GM18526 (cell line): ENCODE results near the gene ECM1.

ENCODE experiments used
- POLR2A ChIP-seq: IDR thresholded peaks from 3 replicates; pipeline ENCODE4 v1.6.1; 2011; ENCODE audit not compliant: insufficient read length; ENCODE audit errors: extremely low read depth

The ECM1 gene

DNA sequence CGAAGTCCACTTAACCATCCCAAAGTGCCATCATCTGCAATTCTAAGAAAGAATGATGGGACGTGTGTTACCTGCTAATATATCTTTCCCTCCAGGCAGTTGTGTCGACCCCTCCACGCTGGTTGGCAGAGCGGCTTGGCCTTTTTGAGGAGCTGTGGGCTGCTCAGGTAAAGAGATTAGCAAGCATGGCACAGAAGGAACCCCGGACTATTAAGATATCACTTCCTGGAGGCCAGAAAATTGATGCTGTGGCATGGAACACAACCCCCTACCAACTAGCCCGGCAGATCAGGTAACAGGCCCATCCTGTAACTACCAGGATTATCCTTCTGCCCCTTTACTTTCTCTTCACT, 20.2 kb upstream of the ECM1 start:
- TF ChIP-seq POLR2A: no peak

DNA sequence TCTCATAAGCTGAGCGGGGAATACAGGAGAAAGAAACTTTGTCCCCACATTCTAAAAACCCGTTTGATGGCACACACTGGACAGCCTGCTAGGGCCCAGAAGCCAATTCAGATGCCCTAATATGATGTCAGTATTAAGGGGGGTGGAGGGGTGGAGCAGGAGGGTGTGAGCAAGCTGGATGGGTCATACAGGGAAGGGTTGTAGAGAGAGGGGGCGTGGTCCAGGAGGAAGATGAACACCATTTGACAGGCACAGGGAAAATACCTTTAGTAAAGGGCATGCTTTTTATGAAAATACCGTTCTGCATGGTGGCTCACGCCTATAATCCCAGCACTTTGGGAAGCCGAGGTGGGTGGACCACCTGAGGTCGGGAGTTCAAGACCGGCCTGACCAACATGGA, 14.7 kb upstream of the ECM1 start:
- no peak for TF ChIP-seq POLR2A

DNA sequence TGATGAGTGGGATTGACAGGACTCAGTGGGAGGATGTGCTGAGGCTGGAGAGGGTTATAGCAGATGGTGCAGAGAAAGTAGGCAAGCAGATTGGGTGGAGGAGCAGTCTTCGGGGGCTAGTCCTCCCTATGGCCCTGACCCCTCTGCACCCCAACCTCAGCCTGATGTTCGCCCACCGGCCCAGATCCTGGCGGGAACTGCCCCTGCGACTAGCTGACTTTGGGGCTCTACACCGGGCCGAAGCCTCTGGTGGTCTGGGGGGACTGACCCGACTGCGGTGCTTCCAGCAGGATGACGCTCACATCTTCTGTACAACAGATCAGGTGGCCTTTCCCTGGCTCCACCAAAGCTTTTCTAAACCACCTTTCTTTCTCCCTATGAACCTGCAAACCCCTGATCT, 9.6 kb upstream of the ECM1 start:
- no peak for TF ChIP-seq POLR2A

DNA sequence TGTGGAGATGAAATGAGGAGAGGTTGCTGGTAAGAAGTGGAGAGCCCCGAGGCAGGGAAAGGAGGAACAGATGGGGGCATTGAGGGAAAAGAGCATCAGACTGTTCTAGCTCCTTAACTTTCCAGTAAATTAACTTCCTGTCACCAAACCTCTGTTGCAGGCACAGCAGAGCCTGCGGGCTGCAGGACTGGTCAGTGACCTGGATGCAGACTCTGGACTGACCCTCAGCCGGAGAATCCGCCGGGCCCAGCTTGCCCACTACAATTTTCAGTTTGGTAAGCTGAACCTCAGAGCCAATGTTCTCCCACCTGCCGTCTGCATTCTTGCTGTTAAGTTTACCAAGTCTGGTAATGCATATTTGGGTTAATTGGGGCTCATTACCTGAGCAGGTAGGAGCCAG, 2.5 kb upstream of the ECM1 start:
- TF ChIP-seq POLR2A: no peak

DNA sequence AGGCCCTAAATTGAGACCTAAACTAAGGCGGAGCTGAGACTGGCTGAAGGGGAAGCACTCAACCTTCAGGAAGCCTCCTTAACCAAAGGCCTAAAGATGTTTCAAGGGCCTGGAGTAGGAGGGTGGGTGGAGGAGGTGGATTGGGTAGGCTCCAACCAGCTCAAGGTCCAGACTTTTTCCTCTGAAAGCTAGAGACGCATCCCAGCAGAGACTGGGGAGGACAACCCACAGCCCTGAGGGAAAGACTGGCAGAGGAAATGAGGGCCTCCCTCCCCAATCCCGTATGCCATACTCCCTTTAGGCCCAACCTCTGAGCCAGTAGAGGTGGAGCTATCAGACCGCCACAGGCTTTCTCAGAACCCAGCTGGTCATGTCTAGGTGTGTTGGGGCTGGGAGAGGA, 1.1 kb downstream of the ECM1 start:
- TF ChIP-seq POLR2A: no peak

DNA sequence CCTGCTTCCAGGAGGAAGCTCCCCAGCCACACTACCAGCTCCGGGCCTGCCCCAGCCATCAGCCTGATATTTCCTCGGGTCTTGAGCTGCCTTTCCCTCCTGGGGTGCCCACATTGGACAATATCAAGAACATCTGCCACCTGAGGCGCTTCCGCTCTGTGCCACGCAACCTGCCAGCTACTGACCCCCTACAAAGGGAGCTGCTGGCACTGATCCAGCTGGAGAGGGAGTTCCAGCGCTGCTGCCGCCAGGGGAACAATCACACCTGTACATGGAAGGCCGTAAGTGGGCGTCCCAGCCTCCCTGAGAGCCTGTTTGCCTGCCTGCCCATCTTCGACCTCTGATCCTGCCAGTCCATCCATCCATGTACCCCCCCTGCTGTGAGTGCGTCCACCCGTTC, 3.6 kb downstream of the ECM1 start:
- no peak for TF ChIP-seq POLR2A

DNA sequence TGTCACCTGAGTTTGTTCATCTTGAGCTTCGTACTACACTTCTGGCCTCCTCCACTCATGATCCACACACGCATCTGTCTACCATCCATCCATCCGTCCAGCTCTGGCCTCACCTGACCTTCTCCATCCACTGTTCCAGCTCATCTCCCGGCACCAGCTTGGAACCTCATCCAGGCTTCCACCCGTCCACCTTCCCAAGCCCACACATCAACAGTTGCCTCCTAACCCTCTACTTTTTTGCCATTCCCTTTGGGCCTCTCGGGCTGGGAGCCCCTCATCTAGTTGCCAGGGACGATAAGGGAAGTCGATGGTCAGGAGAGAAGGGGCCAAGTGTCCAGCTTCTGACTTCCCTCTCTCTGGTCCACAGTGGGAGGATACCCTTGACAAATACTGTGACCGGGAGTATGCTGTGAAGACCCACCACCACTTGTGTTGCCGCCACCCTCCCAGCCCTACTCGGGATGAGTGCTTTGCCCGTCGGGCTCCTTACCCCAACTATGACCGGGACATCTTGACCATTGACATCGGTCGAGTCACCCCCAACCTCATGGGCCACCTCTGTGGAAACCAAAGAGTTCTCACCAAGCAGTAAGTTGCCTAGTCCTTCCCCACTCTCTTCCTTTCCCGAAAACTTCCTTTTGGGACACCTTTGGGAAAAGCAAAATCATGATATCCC, 4.2 kb downstream of the ECM1 start:
- no peak for TF ChIP-seq POLR2A

DNA sequence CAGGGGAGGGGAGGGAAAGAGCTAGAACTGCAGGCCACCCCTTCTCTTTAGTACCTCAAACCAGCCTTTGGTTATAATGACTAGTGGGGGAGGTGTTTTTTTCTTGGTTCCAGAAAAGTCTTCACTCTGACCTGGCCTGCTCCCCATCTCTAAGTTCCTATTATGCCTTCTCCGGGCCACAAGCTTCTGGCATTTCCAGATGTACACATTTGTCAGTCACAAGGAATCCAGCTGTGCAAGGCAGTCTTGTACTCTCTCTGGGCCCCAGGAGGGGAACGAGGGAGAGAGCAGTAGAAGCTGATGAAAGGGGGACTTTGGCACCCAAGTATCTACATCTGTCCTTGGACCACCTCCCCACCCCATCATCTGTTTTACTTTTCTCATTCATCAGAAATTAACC, 4.9 kb downstream of the ECM1 start:
- TF ChIP-seq POLR2A: no peak

DNA sequence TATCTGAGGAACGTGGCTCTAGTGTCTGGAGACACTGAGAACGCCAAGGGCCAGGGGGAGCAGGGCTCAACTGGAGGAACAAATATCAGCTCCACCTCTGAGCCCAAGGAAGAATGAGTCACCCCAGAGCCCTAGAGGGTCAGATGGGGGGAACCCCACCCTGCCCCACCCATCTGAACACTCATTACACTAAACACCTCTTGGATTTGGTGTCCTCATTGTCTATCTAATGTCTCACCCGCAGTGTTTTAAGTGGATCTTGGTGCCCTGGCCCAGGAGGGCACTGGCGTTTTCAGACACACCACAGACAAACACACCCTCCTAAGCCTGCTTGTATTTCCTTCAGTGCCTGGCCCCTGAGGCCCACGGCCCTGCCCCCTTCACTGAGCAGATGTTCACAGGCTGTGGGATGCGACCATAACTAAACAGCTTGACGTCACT, 5.5 kb downstream of the ECM1 start:
- TF ChIP-seq POLR2A: no peak

DNA sequence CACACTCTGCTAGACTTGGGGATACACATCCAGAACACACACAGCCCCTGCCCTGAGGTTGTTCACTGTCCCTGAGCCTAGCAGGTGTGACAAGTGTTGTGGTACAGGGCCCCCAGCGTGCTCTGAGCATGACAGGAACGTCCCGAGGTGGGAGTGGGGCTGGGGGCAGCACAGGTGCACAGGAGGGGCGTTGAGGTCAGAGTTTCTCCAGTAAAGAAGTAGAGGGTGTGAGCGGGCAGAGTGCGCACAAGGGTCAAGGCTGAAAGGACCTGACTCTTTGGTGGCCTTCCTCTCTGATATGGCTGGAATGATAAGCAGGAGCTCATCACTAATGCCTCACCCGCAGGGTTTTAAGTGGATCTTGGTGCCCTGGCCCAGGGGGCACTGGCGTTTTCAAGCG, 6.4 kb downstream of the ECM1 start:
- no peak for TF ChIP-seq POLR2A

DNA sequence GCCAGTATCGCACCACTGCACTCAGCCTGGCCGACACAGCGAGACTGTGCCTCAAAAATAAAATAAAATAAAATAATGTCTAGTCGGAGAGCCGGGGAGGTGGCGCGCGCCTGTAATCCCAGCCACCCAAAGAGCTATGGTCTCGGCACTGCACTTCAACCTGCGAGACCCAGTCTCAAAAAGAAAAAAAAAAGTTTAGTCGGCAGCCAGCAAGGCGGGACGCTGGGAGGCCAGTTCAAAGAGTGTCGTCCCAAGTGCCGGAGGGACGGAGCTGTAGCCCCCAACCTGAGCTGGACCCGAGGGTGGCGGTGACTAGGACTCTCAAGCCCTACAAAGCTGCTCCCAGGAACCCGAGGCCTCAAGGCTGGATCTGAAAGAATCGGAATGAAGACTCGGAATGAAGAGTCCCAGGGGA, 7.0 kb downstream of the ECM1 start:
- no peak for TF ChIP-seq POLR2A

DNA sequence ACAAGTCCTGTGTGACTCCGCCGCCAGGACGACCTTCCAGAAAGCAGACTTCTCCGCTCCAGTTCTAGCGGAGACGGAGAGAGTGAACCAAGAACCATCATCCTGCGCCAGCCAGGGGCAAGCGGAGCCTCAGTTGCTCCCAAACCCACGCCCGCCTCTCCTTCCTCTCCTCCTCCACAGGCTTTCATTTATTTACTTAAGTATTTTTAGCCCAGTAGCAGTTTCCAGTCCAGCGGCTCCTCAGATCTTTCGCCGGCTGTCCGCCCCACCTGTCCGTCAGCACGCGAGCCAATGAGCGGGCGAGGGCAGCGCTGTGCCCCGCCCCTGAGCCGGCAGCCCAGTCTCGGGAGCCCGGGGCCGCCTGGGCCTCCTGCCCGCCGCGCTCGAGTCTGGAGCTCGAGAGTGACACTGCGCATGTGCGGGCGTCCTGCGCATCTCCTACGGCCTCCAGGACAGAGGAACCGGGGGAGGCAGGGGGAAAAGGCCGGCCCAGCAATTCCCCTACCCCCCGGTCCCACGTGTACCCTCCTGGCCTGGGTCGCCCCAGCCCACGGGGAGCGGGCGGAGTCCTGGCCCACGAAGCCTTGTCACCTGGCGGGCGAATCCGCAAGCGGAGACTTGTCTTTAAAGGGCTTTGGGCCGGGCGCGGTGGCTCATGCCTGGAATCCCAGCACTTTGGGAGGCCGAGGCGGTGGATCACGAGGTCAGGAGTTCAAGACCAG, 7.6 kb downstream of the ECM1 start, which contains the start of gene FALEC:
TSS of gene FALEC (plus strand) at position 425 of the 722 bp plus-strand sequence.
- TF ChIP-seq POLR2A: peak; percentile 47

DNA sequence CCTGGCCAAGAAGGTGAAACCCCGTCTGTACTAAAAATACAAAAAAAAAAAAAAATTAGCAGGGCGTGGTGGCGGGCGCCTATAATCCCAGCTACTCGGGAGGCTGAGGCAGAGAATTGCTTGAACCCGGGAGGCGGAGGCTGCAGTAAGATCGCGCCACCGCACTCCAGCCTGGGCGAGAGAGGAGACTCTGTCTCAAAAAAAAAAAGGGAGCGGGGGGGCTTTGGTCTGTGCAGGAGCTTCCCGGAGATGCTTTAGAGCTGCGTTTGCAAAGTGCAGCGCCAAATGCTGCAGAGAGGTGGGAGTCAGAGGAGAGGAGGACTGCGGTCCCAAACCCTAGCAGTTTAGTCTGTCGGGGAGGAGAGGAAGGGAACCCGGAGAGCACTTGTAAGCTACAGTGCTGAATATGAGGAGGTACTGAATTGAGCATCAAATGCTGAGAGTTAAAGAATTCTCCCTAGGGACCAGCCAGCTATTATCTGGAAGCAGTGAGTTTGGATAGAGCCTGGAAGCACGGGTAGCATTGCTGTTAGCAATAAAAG, 8.2 kb downstream of the ECM1 start:
- TF ChIP-seq POLR2A: no peak

DNA sequence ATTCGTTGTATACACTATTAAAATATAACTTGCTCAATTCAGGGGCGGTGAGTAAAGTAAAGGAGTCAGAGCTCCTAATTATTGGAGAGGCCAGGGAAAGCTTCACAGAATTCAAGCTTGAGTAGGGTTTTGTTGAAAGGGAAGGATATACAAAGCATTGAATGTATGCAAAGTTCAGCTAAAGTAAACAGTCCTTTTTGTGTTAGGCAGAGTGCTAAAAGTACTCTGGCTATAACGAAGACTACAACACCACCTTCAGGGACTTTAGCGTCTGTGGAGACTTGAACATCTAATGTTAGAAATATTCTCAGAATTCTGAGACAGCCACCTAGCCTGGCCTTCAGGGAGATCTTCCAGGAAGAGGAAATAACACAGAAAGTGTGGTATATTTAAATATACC, 8.7 kb downstream of the ECM1 start:
- no peak for TF ChIP-seq POLR2A

DNA sequence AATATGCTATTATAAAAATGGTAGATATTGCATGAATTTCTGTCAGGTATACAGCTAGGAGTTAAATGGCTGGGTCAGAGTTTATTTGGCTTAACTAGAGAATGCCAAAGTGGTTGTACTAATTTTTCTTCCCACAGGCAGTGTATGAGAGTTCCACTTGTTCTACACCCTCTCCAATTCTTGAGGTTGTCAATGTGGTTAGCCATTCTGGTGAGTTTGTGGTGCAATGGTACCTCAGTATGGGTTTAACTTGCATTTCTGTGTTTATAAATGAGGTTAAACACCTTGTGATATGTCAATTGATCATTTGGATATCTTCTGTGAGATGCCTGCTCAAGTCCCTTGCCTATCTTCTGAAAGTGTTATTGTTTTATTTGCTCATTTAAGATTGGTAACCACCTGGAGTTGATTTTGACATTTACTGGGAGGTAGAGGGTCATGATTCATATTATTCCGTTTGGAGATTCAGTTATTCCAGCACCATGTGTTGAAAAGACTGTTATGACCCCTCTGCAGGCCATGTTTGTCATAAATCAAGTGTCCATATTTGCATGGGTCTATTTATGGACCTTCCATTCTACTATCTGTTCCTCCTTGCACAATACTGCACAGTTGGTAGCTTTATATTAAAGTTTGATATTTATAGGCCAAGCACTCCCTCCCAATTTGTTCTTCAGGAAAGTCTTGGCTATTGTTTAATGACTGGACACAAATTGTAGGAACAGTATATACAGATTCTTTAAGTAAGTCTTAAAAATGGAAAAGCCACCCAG, 13.5 kb downstream of the ECM1 start:
- no peak for TF ChIP-seq POLR2A

DNA sequence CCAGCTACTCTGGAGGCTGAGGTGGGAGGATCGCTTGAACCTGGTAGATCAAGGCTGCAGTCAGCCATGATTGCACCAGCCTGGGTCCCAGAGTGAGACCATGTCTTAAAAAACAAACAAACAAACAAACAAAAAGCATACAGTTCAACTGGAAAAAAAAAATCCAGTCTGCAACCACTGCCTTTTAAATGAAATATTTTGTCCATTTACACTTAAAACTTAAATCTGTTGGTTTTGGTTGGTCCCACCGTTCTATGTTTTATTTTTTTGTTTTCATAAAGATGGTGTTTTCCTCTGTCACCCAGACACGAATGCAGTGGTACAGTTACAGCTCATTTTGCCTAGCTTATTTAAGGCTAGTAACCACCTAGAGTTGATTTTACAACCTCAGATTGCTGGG, 17.4 kb downstream of the ECM1 start:
- TF ChIP-seq POLR2A: no peak
